Fibroblast of skin of left quadriceps (primary cell): ENCODE data around the gene IRF1.
"Not testable (repeated sequence)": the region's sequence is repeated elsewhere in the genome, so short reads cannot be mapped to it uniquely, and the experiment has no call there.

Experiments
- DNase-seq, 2 experiments: peaks; one replicate each; pipeline ENCODE4 v3.0.0-alpha.2; 2013; ENCODE audit warnings: low read depth in 2 of 2

Gene IRF1

GRCh38 chr5:132439521-132440089, 51.0 kb downstream of the IRF1 start:
- DNase-seq, result peak; percentile 66 to 68

- no peak for DNase-seq
Observed at GRCh38 chr5:132438917-132439316, 51.7 kb downstream of the IRF1 start.

- not testable (repeated sequence) for DNase-seq
Observed at GRCh38 chr5:132438267-132438645, 52.3 kb downstream of the IRF1 start.

GRCh38 chr5:132437604-132438266, 52.8 kb downstream of the IRF1 start:
- DNase-seq, result peak; percentile 79 to 81

GRCh38 chr5:132436936-132437335, 53.6 kb downstream of the IRF1 start:
- no peak for DNase-seq

GRCh38 chr5:132435886-132436285, 54.7 kb downstream of the IRF1 start:
- no peak for DNase-seq

GRCh38 chr5:132435447-132435846, 55.1 kb downstream of the IRF1 start:
- DNase-seq, result no peak

- DNase-seq, result no peak
Observed at GRCh38 chr5:132434416-132435286, 55.9 kb downstream of the IRF1 start.

- DNase-seq, result no peak
Observed at GRCh38 chr5:132433141-132433540, 57.4 kb downstream of the IRF1 start.

GRCh38 chr5:132431632-132432031, 58.9 kb downstream of the IRF1 start:
- no peak for DNase-seq
